ENCODE measurements around the gene M1AP. TPM values are rescaled to one million over a fixed set of nuclear protein-coding genes. Genes with fewer than 3 reads are reported as not detected.
A peak's percentile ranks its signal among the peaks of the same experiment; 100 is the strongest.

The M1AP gene
- total RNA-seq, 1 donor from 2014 or later = 1.4 TPM

- H3K27me3 ChIP-seq = no peaks in the 10 kb centered on the region
- ATAC-seq (no peak), DNase-seq (no peak)
- H3K4me1 ChIP-seq = no peaks in the 10 kb centered on the region
- TF ChIP-seq, protein P1, sequence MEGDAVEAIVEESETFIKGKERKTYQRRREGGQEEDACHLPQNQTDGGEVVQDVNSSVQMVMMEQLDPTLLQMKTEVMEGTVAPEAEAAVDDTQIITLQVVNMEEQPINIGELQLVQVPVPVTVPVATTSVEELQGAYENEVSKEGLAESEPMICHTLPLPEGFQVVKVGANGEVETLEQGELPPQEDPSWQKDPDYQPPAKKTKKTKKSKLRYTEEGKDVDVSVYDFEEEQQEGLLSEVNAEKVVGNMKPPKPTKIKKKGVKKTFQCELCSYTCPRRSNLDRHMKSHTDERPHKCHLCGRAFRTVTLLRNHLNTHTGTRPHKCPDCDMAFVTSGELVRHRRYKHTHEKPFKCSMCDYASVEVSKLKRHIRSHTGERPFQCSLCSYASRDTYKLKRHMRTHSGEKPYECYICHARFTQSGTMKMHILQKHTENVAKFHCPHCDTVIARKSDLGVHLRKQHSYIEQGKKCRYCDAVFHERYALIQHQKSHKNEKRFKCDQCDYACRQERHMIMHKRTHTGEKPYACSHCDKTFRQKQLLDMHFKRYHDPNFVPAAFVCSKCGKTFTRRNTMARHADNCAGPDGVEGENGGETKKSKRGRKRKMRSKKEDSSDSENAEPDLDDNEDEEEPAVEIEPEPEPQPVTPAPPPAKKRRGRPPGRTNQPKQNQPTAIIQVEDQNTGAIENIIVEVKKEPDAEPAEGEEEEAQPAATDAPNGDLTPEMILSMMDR (IDR thresholded peaks at IDR 0.05) = no peak
- no peak overlapping the region for H3K4me3 ChIP-seq
- no peak overlapping the region for H3K27ac ChIP-seq
- H3K9me3 ChIP-seq = no peaks in the 10 kb centered on the region
- H3K36me3 ChIP-seq = no peaks in the 10 kb centered on the region
- intact Hi-C loops (cut with DNase I) = loop anchor here (10.0 kb wide), 1 partner anchor 89 kb away; the partner anchor contains the start of gene LBX2
Measured at GRCh38 chr2:74583504-74583903, 64.6 kb downstream of the M1AP start.

- Histone ChIP-seq H3K27me3 (no peaks in the 10 kb centered on the region), H3K9me3 (no peaks in the 10 kb centered on the region), H3K4me3 (no peak overlapping the region), H3K36me3 (no peaks in the 10 kb centered on the region), H3K4me1 (peaks cover 9% of the 10 kb centered on the region), H3K27ac (no peak overlapping the region)
- DNase-seq (no peak), ATAC-seq (no peak)
- intact Hi-C loops (cut with DNase I) = loop anchor here (10.0 kb wide), 1 partner anchor 87 kb away; the partner anchor contains the start of gene LBX2
- TF ChIP-seq, protein P1 (IDR thresholded peaks at IDR 0.05) = no peak
Measured at GRCh38 chr2:74582184-74582583, 65.9 kb downstream of the M1AP start.

GRCh38 chr2:74581463-74581862 is 66.7 kb downstream of the M1AP start:
- Histone ChIP-seq H3K4me3 (no peak overlapping the region), H3K27me3 (no peaks in the 10 kb centered on the region), H3K27ac (no peak overlapping the region), H3K9me3 (no peaks in the 10 kb centered on the region), H3K4me1 (peaks cover 9% of the 10 kb centered on the region), H3K36me3 (no peaks in the 10 kb centered on the region)
- ATAC-seq = no peak
- TF ChIP-seq, protein P1 (IDR thresholded peaks at IDR 0.05) = no peak
- intact Hi-C loops (cut with DNase I) = loop anchor here (10.0 kb wide), 1 partner anchor 87 kb away; the partner anchor contains the start of gene LBX2
- DNase-seq = no peak

GRCh38 chr2:74578408-74578807 is 69.7 kb downstream of the M1AP start:
- no peak for ATAC-seq
- Histone ChIP-seq H3K9me3 (no peaks in the 10 kb centered on the region), H3K4me3 (no peak overlapping the region), H3K27ac (peak overlapping the region; percentile 36), H3K4me1 (peaks cover 22% of the 10 kb centered on the region), H3K36me3 (no peaks in the 10 kb centered on the region), H3K27me3 (no peaks in the 10 kb centered on the region)
- DNase-seq = no peak
- TF ChIP-seq, protein P1 (IDR thresholded peaks at IDR 0.05) = no peak
- intact Hi-C loops (cut with DNase I) = no loop called here

GRCh38 chr2:74577448-74577847 is 70.7 kb downstream of the M1AP start:
- H3K27ac ChIP-seq = peak overlapping the region; percentile 67
- ATAC-seq (peak; percentile 85), DNase-seq (no peak)
- no peaks in the 10 kb centered on the region for H3K36me3 ChIP-seq
- no peak overlapping the region for H3K4me3 ChIP-seq
- intact Hi-C loops (cut with DNase I) = no loop called here
- H3K27me3 ChIP-seq = no peaks in the 10 kb centered on the region
- no peaks in the 10 kb centered on the region for H3K9me3 ChIP-seq
- peaks cover 22% of the 10 kb centered on the region for H3K4me1 ChIP-seq
- TF ChIP-seq, protein P1 (IDR thresholded peaks at IDR 0.05) = no peak

GRCh38 chr2:74576863-74577229 is 71.3 kb downstream of the M1AP start:
- peak; percentile 86 for ATAC-seq
- H3K4me3 ChIP-seq = no peak overlapping the region
- H3K27ac ChIP-seq = peak overlapping the region; percentile 67
- no peaks in the 10 kb centered on the region for H3K36me3 ChIP-seq
- H3K9me3 ChIP-seq = no peaks in the 10 kb centered on the region
- H3K4me1 ChIP-seq = peaks cover 22% of the 10 kb centered on the region
- intact Hi-C loops (cut with DNase I) = no loop called here
- H3K27me3 ChIP-seq = no peaks in the 10 kb centered on the region
- no peak for DNase-seq
- TF ChIP-seq, protein P1 (IDR thresholded peaks at IDR 0.05) = no peak
